SJSA1 (cell line): ENCODE data around the gene SLC2A14. TPM values are rescaled to one million over a fixed set of nuclear protein-coding genes. Genes with fewer than 3 reads are reported as not detected.
"Not testable (repeated sequence)": the region's sequence is repeated elsewhere in the genome, so short reads cannot be mapped to it uniquely, and the experiment has no call there.

Source experiments
- DNase-seq, 2 experiments: peaks; one replicate each; pipeline ENCODE4 v3.0.0-alpha.2; 2015 to 2020; ENCODE audit warnings: low spot score in 2 of 2, low read depth in 1 of 2
- H3K27ac ChIP-seq: fragments of 250-450 bp; sonication (Bioruptor Pico); 2 replicates; pipeline ENCODE4 v1.5.1; 2020; ENCODE audit warnings: mild to moderate bottlenecking, moderate library complexity
- H3K27me3 ChIP-seq: fragments of 250-450 bp; sonication (Bioruptor Pico); replicated peaks from 2 replicates; pipeline ENCODE4 v1.5.1; 2020; ENCODE audit warnings: mild to moderate bottlenecking, moderate library complexity
- H3K36me3 ChIP-seq: fragments of 250-450 bp; sonication (Bioruptor Pico); 2 replicates; pipeline ENCODE4 v1.5.1; 2020; ENCODE audit warnings: mild to moderate bottlenecking
- H3K4me1 ChIP-seq: fragments of 250-450 bp; sonication (Bioruptor Pico); replicated peaks from 2 replicates; pipeline ENCODE4 v1.6.1; 2021; ENCODE audit warnings: mild to moderate bottlenecking
- H3K4me3 ChIP-seq: fragments of 250-450 bp; sonication (Bioruptor Pico); 2 replicates; pipeline ENCODE4 v1.5.1; 2020; ENCODE audit warnings: mild to moderate bottlenecking
- H3K9me3 ChIP-seq: fragments of 250-450 bp; sonication (Bioruptor Pico); replicated peaks from 2 replicates; pipeline ENCODE4 v1.5.1; 2020; ENCODE audit warnings: mild to moderate bottlenecking
- total RNA-seq: library from RNA; depleted of rRNA; stranded (reverse); fragments of >200 nt; shearing (Covaris generic); gene quantifications from 2 replicates; pipeline ENCODE4 v1.2.3, GENCODE V29; 2014

The SLC2A14 gene
- total RNA-seq, 1 experiment from 2014 or later: not detected

GRCh38 chr12:7856516-7856915 lies 16.2 kb downstream of the SLC2A14 start:
- H3K4me3 ChIP-seq: no peak overlapping the region
- peaks cover 10% of the 10 kb centered on the region for H3K4me1 ChIP-seq
- no peak overlapping the region for H3K27ac ChIP-seq
- H3K9me3 ChIP-seq: no peaks in the 10 kb centered on the region
- no peak for DNase-seq
- no peaks in the 10 kb centered on the region; the same call in 1 of the 2 replicates for H3K27me3 ChIP-seq
- H3K36me3 ChIP-seq: no peaks in the 10 kb centered on the region

DNA sequence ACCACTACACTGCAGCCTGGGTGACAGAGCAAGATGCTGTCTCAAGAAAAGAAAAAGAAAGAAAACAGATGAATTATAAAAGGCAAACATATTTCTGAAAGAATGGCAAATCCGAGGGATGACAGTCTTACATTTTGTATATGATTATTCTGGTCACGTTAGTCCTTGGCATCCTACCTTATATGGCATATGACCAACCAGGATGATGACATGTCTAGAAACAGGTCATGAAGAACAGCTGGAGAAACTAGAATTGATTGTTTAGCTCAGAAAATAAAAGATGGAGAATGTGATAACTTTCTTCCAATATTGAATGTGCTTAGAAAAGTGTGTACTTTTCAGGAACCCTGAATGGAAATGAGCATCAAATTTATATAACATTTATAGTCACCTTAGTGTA lies 19.2 kb downstream of the SLC2A14 start:
- Histone ChIP-seq H3K27me3 (no peaks in the 10 kb centered on the region; the same call in 1 of the 2 replicates), H3K4me1 (no peaks in the 10 kb centered on the region), H3K36me3 (no peaks in the 10 kb centered on the region), H3K27ac (no peak overlapping the region), H3K9me3 (no peaks in the 10 kb centered on the region), H3K4me3 (no peak overlapping the region)
- DNase-seq: no peak

DNA sequence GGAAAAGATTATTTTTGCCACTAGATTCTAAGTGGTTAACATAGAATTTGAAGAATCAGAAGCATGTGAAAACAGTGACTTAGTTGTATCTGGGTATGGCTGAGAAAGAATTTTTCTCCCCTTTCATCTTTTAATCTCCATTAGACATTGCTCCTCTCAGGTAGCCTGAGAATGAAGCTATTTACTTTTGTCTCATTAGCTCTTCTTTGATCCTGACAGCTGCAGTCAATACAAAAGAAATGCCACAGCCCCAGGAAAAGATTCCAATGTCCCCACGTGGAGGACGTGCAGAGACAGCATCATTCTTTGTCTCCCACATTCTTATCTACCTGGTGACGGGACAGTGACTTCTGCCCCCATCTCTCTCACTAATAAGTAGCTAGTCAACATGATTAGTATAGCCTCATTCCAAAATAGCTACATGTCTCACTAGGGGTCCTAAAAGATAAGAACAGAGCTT lies 21.1 kb downstream of the SLC2A14 start:
- H3K27me3 ChIP-seq, H3K36me3 ChIP-seq, H3K4me1 ChIP-seq, H3K4me3 ChIP-seq, H3K9me3 ChIP-seq, H3K27ac ChIP-seq, DNase-seq: not testable (repeated sequence)

DNA sequence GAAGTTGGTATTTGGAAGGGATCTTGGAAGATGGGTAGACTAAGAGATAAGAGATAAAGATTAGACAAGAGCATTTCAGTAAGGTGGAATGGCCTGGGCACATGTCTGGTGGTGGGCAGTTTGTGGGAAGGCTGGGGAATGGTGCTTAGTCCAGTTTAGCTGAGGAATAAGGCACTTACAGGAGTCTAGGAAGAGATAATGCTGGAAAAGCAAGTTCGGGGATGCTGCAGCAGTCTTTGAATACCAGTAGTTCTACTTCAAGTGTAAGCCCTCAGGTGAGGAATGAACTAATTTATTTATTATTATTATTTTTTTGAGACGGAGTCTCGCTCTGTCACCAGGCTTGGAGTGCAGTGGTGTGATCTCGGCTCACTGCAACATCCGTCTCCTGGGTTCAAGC lies 22.6 kb downstream of the SLC2A14 start:
- H3K36me3 ChIP-seq, H3K4me3 ChIP-seq, H3K27me3 ChIP-seq, DNase-seq, H3K9me3 ChIP-seq, H3K4me1 ChIP-seq, H3K27ac ChIP-seq: not testable (repeated sequence)

GRCh38 chr12:7848098-7848422 lies 24.7 kb downstream of the SLC2A14 start:
- not testable (repeated sequence) for H3K36me3 ChIP-seq, H3K9me3 ChIP-seq, DNase-seq, H3K4me3 ChIP-seq, H3K27me3 ChIP-seq, H3K4me1 ChIP-seq, H3K27ac ChIP-seq

DNA sequence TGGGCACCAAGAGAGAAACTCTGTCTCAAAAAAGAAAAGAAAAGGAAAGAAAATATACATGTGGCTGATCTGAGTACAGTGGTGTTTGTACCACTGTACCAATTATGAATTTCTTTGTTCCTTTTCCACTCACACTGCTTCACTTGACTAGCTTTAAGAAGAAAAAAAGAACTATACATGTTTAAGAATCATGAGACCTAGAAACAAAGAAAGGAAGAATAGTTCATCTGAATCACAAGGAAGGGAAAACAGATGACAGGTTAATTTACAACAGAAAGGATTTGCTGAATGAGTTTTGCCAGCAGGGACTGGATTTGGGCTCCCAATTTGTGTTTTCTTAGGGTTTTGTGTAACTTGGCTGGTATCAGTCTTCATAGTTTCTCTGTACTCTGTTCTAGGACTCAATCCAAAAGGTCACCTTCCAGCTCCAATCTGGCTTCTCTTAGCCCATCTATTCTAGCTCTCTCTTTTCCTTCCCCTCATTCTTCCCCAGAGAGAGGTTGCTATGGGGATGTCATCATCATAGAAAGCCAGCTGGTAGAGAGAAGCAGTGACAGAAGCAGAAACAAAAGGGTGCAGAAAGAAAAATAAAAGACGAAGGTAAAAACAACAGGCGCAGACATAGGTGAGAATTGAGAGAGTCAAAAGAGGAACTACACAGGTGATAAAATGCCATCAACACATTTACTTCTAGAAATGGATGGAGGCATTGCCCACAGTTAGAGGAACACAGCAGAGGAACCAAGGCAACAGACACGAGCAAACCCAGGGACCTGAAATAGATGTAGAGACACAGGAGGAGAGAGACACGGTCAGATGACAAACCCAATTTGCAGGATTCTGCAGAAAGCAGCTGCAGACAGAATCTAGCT lies 25.3 kb downstream of the SLC2A14 start:
- not testable (repeated sequence) for H3K4me1 ChIP-seq, DNase-seq, H3K9me3 ChIP-seq, H3K36me3 ChIP-seq, H3K4me3 ChIP-seq, H3K27ac ChIP-seq, H3K27me3 ChIP-seq

DNA sequence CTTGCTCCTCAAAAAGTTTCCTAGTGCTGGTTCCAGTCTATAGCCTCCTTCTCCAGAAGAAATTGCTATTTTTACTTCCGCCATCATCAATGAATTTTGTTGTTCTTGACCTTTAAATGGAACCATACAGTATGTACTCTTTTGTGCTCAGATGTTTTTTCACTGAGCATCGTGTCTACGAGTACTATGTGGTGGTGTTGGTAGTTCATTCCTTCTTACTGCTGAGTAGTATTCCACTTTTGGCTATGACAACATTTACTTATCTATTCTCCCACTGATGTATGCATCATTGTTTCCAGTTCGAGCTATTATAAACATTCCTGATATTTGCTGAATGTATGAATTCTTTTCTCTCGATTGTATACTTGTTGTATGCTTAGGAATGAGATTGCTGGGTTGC lies 28.6 kb downstream of the SLC2A14 start:
- H3K4me3 ChIP-seq: no peak overlapping the region

GRCh38 chr12:7843583-7843982 lies 29.1 kb downstream of the SLC2A14 start:
- H3K9me3 ChIP-seq, H3K27ac ChIP-seq, H3K36me3 ChIP-seq, H3K4me1 ChIP-seq, H3K27me3 ChIP-seq, H3K4me3 ChIP-seq, DNase-seq: not testable (repeated sequence)

More for the DNA sequence above, 28.6 kb downstream of the SLC2A14 start:
- no peaks in the 10 kb centered on the region for H3K9me3 ChIP-seq
- no peaks in the 10 kb centered on the region for H3K27me3 ChIP-seq
- H3K4me1 ChIP-seq: no peaks in the 10 kb centered on the region
- no peak for DNase-seq
- H3K27ac ChIP-seq: no peak overlapping the region
- H3K36me3 ChIP-seq: no peaks in the 10 kb centered on the region

GRCh38 chr12:7843149-7843548 lies 29.6 kb downstream of the SLC2A14 start:
- not testable (repeated sequence) for H3K4me3 ChIP-seq, H3K36me3 ChIP-seq, H3K27me3 ChIP-seq, DNase-seq, H3K4me1 ChIP-seq, H3K9me3 ChIP-seq, H3K27ac ChIP-seq

GRCh38 chr12:7842444-7842843 lies 30.3 kb downstream of the SLC2A14 start:
- not testable (repeated sequence) for H3K36me3 ChIP-seq, H3K27ac ChIP-seq, H3K4me3 ChIP-seq, DNase-seq, H3K4me1 ChIP-seq, H3K27me3 ChIP-seq, H3K9me3 ChIP-seq

- not testable (repeated sequence) for H3K4me1 ChIP-seq, H3K4me3 ChIP-seq, H3K9me3 ChIP-seq, H3K27me3 ChIP-seq, H3K27ac ChIP-seq, H3K36me3 ChIP-seq, DNase-seq
Observed at GRCh38 chr12:7839848-7840247, 32.9 kb downstream of the SLC2A14 start.

- not testable (repeated sequence) for DNase-seq, H3K27me3 ChIP-seq, H3K9me3 ChIP-seq, H3K4me1 ChIP-seq, H3K4me3 ChIP-seq, H3K36me3 ChIP-seq, H3K27ac ChIP-seq
Observed at GRCh38 chr12:7839226-7839625, 33.5 kb downstream of the SLC2A14 start.

GRCh38 chr12:7837366-7837765 lies 35.3 kb downstream of the SLC2A14 start:
- H3K27ac ChIP-seq: no peak overlapping the region
- no peak overlapping the region for H3K4me3 ChIP-seq
- H3K27me3 ChIP-seq: no peaks in the 10 kb centered on the region
- H3K36me3 ChIP-seq: no peaks in the 10 kb centered on the region
- H3K9me3 ChIP-seq: no peaks in the 10 kb centered on the region
- DNase-seq: no peak
- H3K4me1 ChIP-seq: no peaks in the 10 kb centered on the region

DNA sequence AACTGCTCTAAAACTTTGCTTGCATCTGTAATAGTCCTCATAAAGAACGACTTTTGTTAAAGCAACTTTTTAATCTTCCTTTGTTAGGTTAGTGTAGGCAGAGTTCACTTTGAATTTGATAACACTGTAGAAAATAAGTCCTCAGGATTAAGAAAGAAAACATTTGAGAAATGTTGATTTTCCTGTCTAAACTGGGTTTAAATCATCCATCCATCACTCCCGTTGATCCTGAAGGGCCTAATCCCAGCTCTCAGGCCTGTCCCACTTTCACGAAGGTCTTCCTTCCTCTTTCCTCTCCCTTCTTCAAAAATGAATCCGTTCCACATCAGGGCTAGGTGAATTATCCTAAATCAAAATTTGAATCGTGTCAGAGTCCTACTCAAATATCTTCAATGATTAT lies 36.9 kb downstream of the SLC2A14 start:
- Histone ChIP-seq H3K4me3 (no peak overlapping the region), H3K36me3 (no peaks in the 10 kb centered on the region), H3K27ac (no peak overlapping the region)

GRCh38 chr12:7835116-7835515 lies 37.6 kb downstream of the SLC2A14 start:
- no peaks in the 10 kb centered on the region for H3K27me3 ChIP-seq
- no peaks in the 10 kb centered on the region for H3K9me3 ChIP-seq
- H3K27ac ChIP-seq: no peak overlapping the region
- H3K36me3 ChIP-seq: no peaks in the 10 kb centered on the region
- H3K4me3 ChIP-seq: no peak overlapping the region
- no peaks in the 10 kb centered on the region for H3K4me1 ChIP-seq
- DNase-seq: no peak

More for the DNA sequence above, 36.9 kb downstream of the SLC2A14 start:
- no peaks in the 10 kb centered on the region for H3K9me3 ChIP-seq
- H3K4me1 ChIP-seq: no peaks in the 10 kb centered on the region
- H3K27me3 ChIP-seq: no peaks in the 10 kb centered on the region
- no peak for DNase-seq
